Tibial artery (tissue), 4 donors: ENCODE measurements around the gene RAP1GAP.

Experiments used
- DNase-seq, 2 donors: peaks; one replicate each; pipeline ENCODE4 v3.0.0-alpha.2; 2019
- H3K27ac ChIP-seq, 2 donors: fragments of 200-600 bp; sonication (generic) in 1 of 2; 1 replicate in 1 of 2; 2 replicates in 1 of 2; pipeline ENCODE4 v1.5.1; 2018 to 2019; ENCODE audit warnings: mild to moderate bottlenecking in 1 of 2
- H3K27me3 ChIP-seq, 2 donors: fragments of 200-600 bp; sonication (generic) in 1 of 2; one replicate each; pipeline versions ENCODE4 v1.5.1 to v1.6.0; 2016 to 2019
- H3K36me3 ChIP-seq, 3 donors: fragments of 200-600 bp; sonication (generic) in 2 of 3; one replicate each; pipeline ENCODE4 v1.5.1; 2016 to 2019; ENCODE audit warnings: mild to moderate bottlenecking in 2 of 3
- H3K4me1 ChIP-seq, 4 donors: fragments of 200-600 bp; sonication (generic) in 2 of 4; 1 replicate in 3 of 4; 2 replicates in 1 of 4; pipeline ENCODE4 v1.5.1; 2016 to 2019
- H3K4me3 ChIP-seq, 2 donors: fragments of 200-600 bp; sonication (generic) in 1 of 2; 1 replicate in 1 of 2; 2 replicates in 1 of 2; pipeline ENCODE4 v1.5.1; 2018 to 2019; ENCODE audit warnings: mild to moderate bottlenecking in 2 of 2
- H3K9me3 ChIP-seq, 3 donors: fragments of 200-600 bp; sonication (generic) in 1 of 3; one replicate each; pipeline ENCODE4 v1.5.1; 2016 to 2019
- CTCF ChIP-seq, 2 experiments: fragments of 200-600 bp in 1 of 2; fragments of 450-650 bp in 1 of 2; IDR thresholded peaks; one replicate each; pipeline ENCODE4 v1.5.1; 2017 to 2019; ENCODE audit warnings: antibody characterized with exemption in 2 of 2, mild to moderate bottlenecking in 1 of 2, moderate library complexity in 1 of 2
- intact Hi-C: fragments of 100-400 bp; cut with DNase I; formaldehyde crosslinking; loops from one replicate; pipeline ENCODE4 v1.15.0; 2023; ENCODE audit warnings: low total_unique reads

The RAP1GAP gene

GRCh38 chr1:21705303-21705980 is 36.3 kb upstream of the RAP1GAP start:
- no peak for DNase-seq
- Histone ChIP-seq H3K36me3 (peaks cover 54 to 73% (median 60%) of the 10 kb centered on the region in 3 donors), H3K9me3 (no peaks in the 10 kb centered on the region), H3K27me3 (no peaks in the 10 kb centered on the region), H3K27ac (no peak overlapping the region), H3K4me3 (no peak overlapping the region), H3K4me1 (no peaks in the 10 kb centered on the region)
- TF ChIP-seq CTCF (IDR thresholded peaks at IDR 0.05) = no peak
- intact Hi-C loops = no loop called here

DNA sequence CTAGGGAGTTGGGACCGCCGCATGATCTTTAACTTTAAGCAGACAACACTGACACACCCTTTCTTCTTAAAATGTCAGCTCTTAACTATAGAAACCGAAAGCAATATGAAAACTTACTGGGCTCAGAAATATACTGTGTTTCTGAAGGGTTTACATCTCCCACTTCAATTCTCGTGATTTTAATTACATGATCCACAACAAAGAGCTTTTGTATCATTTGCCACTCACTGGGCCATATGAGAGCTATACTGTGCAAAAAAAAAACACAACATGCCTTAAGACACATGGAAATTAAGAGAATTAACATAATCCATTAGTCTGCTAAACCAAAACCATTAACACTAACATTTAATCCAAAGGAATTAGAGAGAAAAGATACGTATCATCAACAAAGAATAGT is 35.0 kb upstream of the RAP1GAP start:
- H3K27me3 ChIP-seq = no peaks in the 10 kb centered on the region
- DNase-seq = no peak
- H3K4me3 ChIP-seq = no peak overlapping the region
- H3K36me3 ChIP-seq = peaks cover 58 to 86% (median 69%) of the 10 kb centered on the region in 3 donors
- H3K4me1 ChIP-seq = no peaks in the 10 kb centered on the region
- no peak for TF ChIP-seq CTCF (IDR thresholded peaks at IDR 0.05)
- intact Hi-C loops = no loop called here
- H3K9me3 ChIP-seq = no peaks in the 10 kb centered on the region
- H3K27ac ChIP-seq = no peak overlapping the region

DNA sequence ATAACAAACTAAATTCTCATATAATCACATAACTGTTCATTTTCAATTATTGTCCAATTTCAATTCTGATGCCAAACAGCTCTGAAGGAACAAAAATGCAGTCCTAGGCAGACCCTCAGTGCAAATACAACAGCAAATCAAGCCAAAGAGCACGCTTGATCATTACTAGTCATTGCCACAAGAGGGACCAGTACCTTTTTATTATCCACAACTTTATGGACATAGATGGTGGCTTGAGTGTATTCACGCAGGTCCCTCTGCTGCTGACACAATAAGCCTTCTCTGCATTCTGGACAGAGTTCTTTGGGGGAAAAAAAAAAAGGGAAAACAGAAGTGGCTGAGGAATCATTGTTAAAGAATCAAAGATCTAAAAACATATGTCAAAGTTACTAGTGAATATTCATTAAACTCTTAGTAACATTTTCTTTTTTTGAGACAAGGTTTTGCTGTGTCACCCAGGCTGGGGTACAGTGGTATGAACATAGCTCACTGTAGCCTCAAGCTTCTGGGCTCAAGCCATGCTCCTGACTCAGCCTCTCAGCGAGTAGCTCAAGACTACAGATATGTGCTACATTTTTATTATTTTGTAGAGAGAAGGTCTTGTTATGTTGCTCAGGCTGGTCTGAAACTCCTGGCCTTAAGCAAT is 34.3 kb upstream of the RAP1GAP start:
- peak in 1 of 2 experiments; percentile 12 for TF ChIP-seq CTCF (IDR thresholded peaks at IDR 0.05)
- no peaks in the 10 kb centered on the region for H3K9me3 ChIP-seq
- DNase-seq = no peak
- H3K4me3 ChIP-seq = no peak overlapping the region
- no peaks in the 10 kb centered on the region for H3K27me3 ChIP-seq
- intact Hi-C loops = no loop called here
- H3K4me1 ChIP-seq = no peaks in the 10 kb centered on the region
- no peak overlapping the region for H3K27ac ChIP-seq
- H3K36me3 ChIP-seq = peaks cover 63 to 89% (median 68%) of the 10 kb centered on the region in 3 donors

- no peak overlapping the region for H3K27ac ChIP-seq
- DNase-seq = no peak
- no peaks in the 10 kb centered on the region for H3K27me3 ChIP-seq
- no peaks in the 10 kb centered on the region for H3K4me1 ChIP-seq
- intact Hi-C loops = no loop called here
- no peak for TF ChIP-seq CTCF (IDR thresholded peaks at IDR 0.05)
- no peak overlapping the region for H3K4me3 ChIP-seq
- H3K9me3 ChIP-seq = no peaks in the 10 kb centered on the region
- peaks cover 58 to 84% (median 62%) of the 10 kb centered on the region in 3 donors for H3K36me3 ChIP-seq
Measured at GRCh38 chr1:21702780-21703179, 33.6 kb upstream of the RAP1GAP start.

DNA sequence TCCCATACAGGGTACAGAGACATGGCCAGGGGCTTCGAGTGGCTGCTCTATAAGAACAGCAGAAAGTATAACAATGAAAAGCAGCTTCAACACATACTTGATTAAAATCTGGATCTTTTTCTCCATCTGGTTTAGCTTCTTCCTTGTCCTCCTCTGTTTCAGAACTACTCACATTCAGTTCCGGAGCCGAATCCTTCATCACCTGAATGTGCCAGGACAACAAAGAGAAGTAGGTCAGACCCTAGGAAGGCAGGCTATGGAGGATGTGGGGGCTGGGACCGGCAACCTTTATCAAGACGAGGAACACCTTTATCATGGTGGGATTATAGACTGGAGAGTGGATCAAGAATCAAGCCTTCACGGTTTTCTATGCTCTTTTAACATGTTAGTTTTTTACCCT is 32.2 kb upstream of the RAP1GAP start:
- intact Hi-C loops = no loop called here
- Histone ChIP-seq H3K27ac (no peak overlapping the region), H3K4me1 (no peaks in the 10 kb centered on the region), H3K36me3 (peaks cover 62 to 93% (median 67%) of the 10 kb centered on the region in 3 donors), H3K9me3 (no peaks in the 10 kb centered on the region), H3K4me3 (no peak overlapping the region), H3K27me3 (no peaks in the 10 kb centered on the region)
- no peak for TF ChIP-seq CTCF (IDR thresholded peaks at IDR 0.05)
- DNase-seq = no peak
